K562 (cell line): Measurements from ENCODE around the gene WNK2. TPM values are rescaled to one million over a fixed set of nuclear protein-coding genes. Genes with fewer than 3 reads are reported as not detected.
A peak's percentile ranks its signal among the peaks of the same experiment; 100 is the strongest.

ENCODE experiments used
- ATAC-seq: fragments of 200-7000 bp; cut with Tn5 transposase; 3 replicates; pipeline ENCODE4 v1.9.1; 2020; ENCODE audit warnings: moderate library complexity
- BruUV-seq: library from RNA; stranded (reverse); fragments of 400-500 nt; replicated peaks from 2 replicates; lab custom pipeline; 2021; lab: Mats Ljungman, UMichigan
- CTCF ChIA-PET: fragments of 300-600 bp; formaldehyde crosslinking; extraction: SDS; loops from one replicate; lab custom pipeline; 2021; ENCODE audit warnings: low intra/inter-chr PET ratio; lab: Yijun Ruan, JAX
- POLR2A ChIA-PET: fragments of 300-600, 350-650 bp; sonication (Branson Sonifier 250); formaldehyde crosslinking; extraction: SDS; loops from one replicate; lab custom pipeline; 2021; ENCODE audit warnings: antibody characterized with exemption, inconsistent platforms; lab: Yijun Ruan, JAX
- DNase-seq, 4 experiments: peaks; one replicate each; pipeline versions ENCODE4 v3.0.0 to v3.0.0-alpha.2; 2011 to 2018; ENCODE audit warnings: low spot score in 3 of 4, mixed read lengths in 3 of 4; ENCODE audit errors: extremely low read depth in 1 of 4
- FAIRE-seq: peaks from 2 replicates; lab custom pipeline; 2011; peaks lifted over from hg19 to GRCh38; lab: Jason Lieb, UNC
- H2AFZ ChIP-seq: 2 replicates; pipeline ENCODE4 v1.6.0; 2011; ENCODE audit warnings: low read depth, low read length, control low read depth, inconsistent platforms
- H3K27ac ChIP-seq: fragments of 200-600 bp; 3 replicates; pipeline ENCODE4 v1.8.0; 2011; ENCODE audit warnings: low read depth, mild to moderate bottlenecking, control low read depth, inconsistent platforms, low read length, moderate library complexity, mixed read lengths; ENCODE audit errors: extremely low read depth
- H3K27me3 ChIP-seq, 2 experiments: fragments of 300-600 bp in 1 of 2; 2 replicates in 1 of 2; 3 replicates in 1 of 2; pipeline versions ENCODE4 v1.6.0 to v1.8.0; 2011; ENCODE audit warnings: inconsistent platforms in 2 of 2, low read length in 2 of 2, mild to moderate bottlenecking in 1 of 2, mixed read lengths in 1 of 2, moderate library complexity in 1 of 2; ENCODE audit not compliant: control insufficient read depth in 2 of 2, insufficient read depth in 2 of 2
- H3K36me3 ChIP-seq: fragments of 300-600 bp; 3 replicates; pipeline ENCODE4 v1.8.0; 2011; ENCODE audit warnings: mild to moderate bottlenecking, low read length, inconsistent platforms; ENCODE audit not compliant: control insufficient read depth, insufficient read depth
- H3K4me1 ChIP-seq, 2 experiments: fragments of 200-600 bp in 1 of 2; replicated peaks in 1 of 2; 2 replicates in 1 of 2; 3 replicates in 1 of 2; pipeline versions ENCODE4 v1.5.1 to v1.8.0; 2011; ENCODE audit warnings: inconsistent platforms in 2 of 2, low read length in 2 of 2, mild to moderate bottlenecking in 1 of 2, mixed read lengths in 1 of 2, moderate library complexity in 1 of 2; ENCODE audit not compliant: control insufficient read depth in 2 of 2, insufficient read depth in 2 of 2
- H3K4me2 ChIP-seq: 2 replicates; pipeline ENCODE4 v1.6.1; 2011; ENCODE audit warnings: low read length, control low read depth, inconsistent platforms, mixed read lengths; ENCODE audit not compliant: insufficient read depth
- H3K4me3 ChIP-seq: fragments of 200-600 bp; sonication (generic), shearing (Covaris generic); 2 replicates; pipeline ENCODE4 v1.5.1; 2016; ENCODE audit warnings: control low read depth, inconsistent platforms
- H3K79me2 ChIP-seq: fragments of 200-600 bp; 3 replicates; pipeline ENCODE4 v1.8.0; 2011; ENCODE audit warnings: low read length, inconsistent platforms; ENCODE audit not compliant: control insufficient read depth, insufficient read depth
- H3K9ac ChIP-seq, 2 experiments: 2 replicates each; pipeline versions ENCODE4 v1.6.0 to v1.6.1; 2011; ENCODE audit warnings: low read depth in 2 of 2, low read length in 2 of 2, control low read depth in 1 of 2, inconsistent platforms in 1 of 2, mild to moderate bottlenecking in 1 of 2, mixed read lengths in 1 of 2; ENCODE audit not compliant: insufficient read depth in 1 of 2
- H3K9me1 ChIP-seq: one replicate; pipeline ENCODE4 v1.6.0; 2011; ENCODE audit warnings: inconsistent platforms, mild to moderate bottlenecking, low read length, moderate library complexity; ENCODE audit not compliant: control insufficient read depth, insufficient read depth
- H3K9me3 ChIP-seq: replicated peaks from 2 replicates; pipeline ENCODE4 v1.5.1; 2011; ENCODE audit warnings: low read depth, low read length, inconsistent platforms; ENCODE audit not compliant: control insufficient read depth, insufficient read depth
- H4K20me1 ChIP-seq: replicated peaks from 2 replicates; pipeline ENCODE4 v1.6.1; 2011; ENCODE audit warnings: low read length, inconsistent platforms, mixed read lengths; ENCODE audit not compliant: control insufficient read depth, insufficient read depth
- GABPA ChIP-seq: fragments of 200-800 bp; sonication (Bioruptor generic); conservative IDR thresholded peaks from 2 replicates; pipeline ENCODE4 v1.6.1; 2016; ENCODE audit warnings: low read depth, missing genetic modification characterization, missing compliant biosample characterization
- KHSRP ChIP-seq: fragments of 450-650 bp; IDR thresholded peaks from 2 replicates; pipeline ENCODE4 v1.6.1; 2017
- RAD21 ChIP-seq, 2 experiments: fragments of 250-450 bp in 1 of 2; fragments of 450-650 bp in 1 of 2; sonication (Bioruptor Pico) in 1 of 2; formaldehyde crosslinking in 1 of 2; IDR thresholded peaks in 1 of 2; conservative IDR thresholded peaks in 1 of 2; 2 replicates each; pipeline versions ENCODE4 v1.4.0 to v1.8.0; 2020 to 2022; ENCODE audit warnings: mild to moderate bottlenecking in 2 of 2, moderate library complexity in 1 of 2
- SMARCB1 ChIP-seq: IDR thresholded peaks from 2 replicates; pipeline ENCODE4 v1.6.1; 2011; ENCODE audit warnings: improper control_type of control experiment, low read depth; ENCODE audit not compliant: insufficient read length
- YBX1 ChIP-seq: fragments of 450-650 bp; IDR thresholded peaks from 2 replicates; pipeline ENCODE4 v1.7.1; 2016; ENCODE audit warnings: mild to moderate bottlenecking
- ZBTB1 ChIP-seq: sonication (generic); formaldehyde crosslinking; IDR thresholded peaks from 2 replicates; pipeline ENCODE4 v1.8.1; 2023; ENCODE audit warnings: missing genetic modification reagents, low read depth, mild to moderate bottlenecking, borderline replicate concordance
- ZBTB17 ChIP-seq: fragments of 450-650 bp; formaldehyde crosslinking; IDR thresholded peaks from 2 replicates; pipeline ENCODE4 v1.4.0; 2020; ENCODE audit warnings: mild to moderate bottlenecking
- WGBS: fragments of 100-300 bp; shearing (Covaris generic); methylation state at CpG from one replicate; pipeline ENCODE4 v1.1.6; 2016; ENCODE audit warnings: low coverage, mixed read lengths; ENCODE audit not compliant: insufficient coverage; ENCODE audit errors: missing lambda C conversion rate; 5-methylcytosine and 5-hydroxymethylcytosine counted together
- in situ Hi-C: fragments of 300-500 bp; cut with MboI; formaldehyde crosslinking; loops from 4 replicates; pipeline ENCODE4 v1.15.0; 2018; ENCODE audit warnings: inconsistent platforms, mixed read lengths
- intact Hi-C: fragments of 100-400 bp; cut with micrococcal nuclease; formaldehyde crosslinking; loops from 2 replicates; pipeline ENCODE4 v1.14.2; 2022
- polyA plus RNA-seq, 8 experiments: library from polyadenylated mRNA; depleted of rRNA in 4 of 8; stranded (reverse) in 5 of 8; unstranded in 3 of 8; fragments of >200 nt; fragmentation: Nextera tagmentation in 2 of 8; fragmentation: Illumina TruSeq in 1 of 8; extraction: Ambion mirVana in 2 of 8; extraction: Trizol in 1 of 8; gene quantifications; 2 replicates each; pipeline versions ENCODE4 v1.2.1 to v1.2.3, GENCODE V29; 2011 to 2014; ENCODE audit warnings: inconsistent platforms in 1 of 8, missing spikeins in 1 of 8
- total RNA-seq, 7 experiments: library from RNA; depleted of rRNA in 6 of 7; stranded (reverse); fragments of >200 nt in 6 of 7; fragmentation: Illumina TruSeq in 2 of 7; extraction: Trizol in 2 of 7; gene quantifications; 2 replicates each; pipeline versions ENCODE4 v1.2.1 to v1.2.3, GENCODE V29; 2011 to 2021; ENCODE audit warnings: low replicate concordance in 1 of 7
- TF ChIP-seq, protein P1 (sequence below): fragments of 450-650 bp; IDR thresholded peaks from 2 replicates; pipeline ENCODE4 v1.6.1; 2017; ENCODE audit warnings: antibody characterized with exemption
- TF ChIP-seq, protein P2 (sequence below), 3 experiments: IDR thresholded peaks in 2 of 3; conservative IDR thresholded peaks in 1 of 3; 2 replicates each; pipeline ENCODE4 v1.5.1; 2011 to 2012; ENCODE audit warnings: low read length in 3 of 3, mild to moderate bottlenecking in 3 of 3, control low read depth in 2 of 3, improper control_type of control experiment in 1 of 3, inconsistent platforms in 1 of 3, low read depth in 1 of 3, mixed read lengths in 1 of 3, moderate library complexity in 1 of 3; ENCODE audit not compliant: insufficient read depth in 2 of 3

Gene WNK2
- total and polyA plus RNA-seq, 9 of the 15 experiments (the other 6 are each of a cell fraction or from before 2014, with no cell fraction given) = 0.36 to 3.3 (median 0.64) TPM; not detected in 2

DNA sequence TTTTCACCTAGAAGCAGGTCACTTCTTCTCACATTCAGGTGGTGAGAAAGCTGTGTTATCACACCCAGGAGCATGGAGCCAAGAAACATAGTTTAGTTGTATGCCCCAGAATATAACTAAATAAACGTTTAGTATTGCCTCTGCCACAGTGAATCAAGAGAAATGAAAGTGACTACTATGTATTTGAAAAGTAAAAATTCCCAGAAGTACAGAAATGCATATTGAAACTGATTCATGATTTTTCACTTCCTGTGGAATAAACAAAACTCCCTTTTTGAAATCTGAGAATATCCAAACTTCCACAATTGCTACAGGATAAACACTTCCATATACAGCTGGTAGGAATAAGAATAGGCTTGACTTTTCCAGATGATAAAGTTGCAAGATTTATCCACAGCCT lies 34.6 kb upstream of the WNK2 start (continued):
- TF ChIP-seq, protein P1, sequence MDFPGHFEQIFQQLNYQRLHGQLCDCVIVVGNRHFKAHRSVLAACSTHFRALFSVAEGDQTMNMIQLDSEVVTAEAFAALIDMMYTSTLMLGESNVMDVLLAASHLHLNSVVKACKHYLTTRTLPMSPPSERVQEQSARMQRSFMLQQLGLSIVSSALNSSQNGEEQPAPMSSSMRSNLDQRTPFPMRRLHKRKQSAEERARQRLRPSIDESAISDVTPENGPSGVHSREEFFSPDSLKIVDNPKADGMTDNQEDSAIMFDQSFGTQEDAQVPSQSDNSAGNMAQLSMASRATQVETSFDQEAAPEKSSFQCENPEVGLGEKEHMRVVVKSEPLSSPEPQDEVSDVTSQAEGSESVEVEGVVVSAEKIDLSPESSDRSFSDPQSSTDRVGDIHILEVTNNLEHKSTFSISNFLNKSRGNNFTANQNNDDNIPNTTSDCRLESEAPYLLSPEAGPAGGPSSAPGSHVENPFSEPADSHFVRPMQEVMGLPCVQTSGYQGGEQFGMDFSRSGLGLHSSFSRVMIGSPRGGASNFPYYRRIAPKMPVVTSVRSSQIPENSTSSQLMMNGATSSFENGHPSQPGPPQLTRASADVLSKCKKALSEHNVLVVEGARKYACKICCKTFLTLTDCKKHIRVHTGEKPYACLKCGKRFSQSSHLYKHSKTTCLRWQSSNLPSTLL = no peak
- TF ChIP-seq SMARCB1 = no peak
- no peak for TF ChIP-seq GABPA (tag)
- no peak for TF ChIP-seq ZBTB1 (CRISPR knock-in tag)
- no peak for TF ChIP-seq YBX1

DNA sequence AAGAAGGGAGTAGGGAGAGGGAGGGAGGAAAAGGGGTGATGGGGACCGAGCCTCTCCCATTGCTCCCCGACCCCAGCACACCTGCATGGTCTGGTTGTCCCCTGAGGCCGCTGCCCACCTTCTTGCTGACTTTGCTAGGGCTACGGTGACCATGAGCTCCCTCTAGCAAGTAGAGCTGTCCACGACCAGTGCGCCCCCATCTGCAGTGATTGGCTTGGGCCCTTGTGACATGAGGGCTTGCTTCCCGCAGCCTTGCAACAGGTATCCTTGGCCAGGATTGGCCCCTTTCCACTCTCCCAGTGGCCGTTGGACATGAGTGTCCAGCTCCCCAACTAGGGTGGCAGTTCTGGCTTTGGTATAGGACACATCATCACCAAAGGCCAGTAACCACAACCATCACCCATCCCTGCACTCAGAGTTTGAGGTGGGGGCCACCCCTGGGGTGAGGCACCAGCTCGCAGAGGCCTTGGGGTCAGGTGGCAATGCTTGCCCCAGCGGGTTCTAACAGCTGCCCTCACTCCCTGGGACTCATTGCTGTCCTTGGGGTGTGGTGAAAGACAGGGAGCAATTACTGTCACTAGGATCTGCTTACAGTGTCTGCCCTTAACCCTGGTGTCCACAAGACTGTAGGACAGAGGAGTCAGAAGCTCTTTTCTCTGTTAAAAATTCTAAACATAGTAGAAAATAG lies 32.7 kb upstream of the WNK2 start:
- Histone ChIP-seq H4K20me1 (0 out of 2 replicates have a peak, but pooled peaks cover 7% of the 10 kb centered on the region), H3K9me1 (no peaks in the 10 kb centered on the region), H3K27me3 (peaks cover 2 to 22% of the 10 kb centered on the region in 2 experiments; a peak in 4 of 5 replicates), H3K27ac (no peak overlapping the region), H3K36me3 (no peaks in the 10 kb centered on the region), H3K79me2 (no peaks in the 10 kb centered on the region), H3K9me3 (peaks cover 4% of the 10 kb centered on the region)
- ATAC-seq (no peak; the same call in 2 of the 3 replicates), DNase-seq (no peak)
- 1% methylated on average over 8 of the region's 10 CpGs for WGBS
- CTCF ChIA-PET = no interaction called here
- POLR2A ChIA-PET = no interaction called here
- TF ChIP-seq, protein P2, sequence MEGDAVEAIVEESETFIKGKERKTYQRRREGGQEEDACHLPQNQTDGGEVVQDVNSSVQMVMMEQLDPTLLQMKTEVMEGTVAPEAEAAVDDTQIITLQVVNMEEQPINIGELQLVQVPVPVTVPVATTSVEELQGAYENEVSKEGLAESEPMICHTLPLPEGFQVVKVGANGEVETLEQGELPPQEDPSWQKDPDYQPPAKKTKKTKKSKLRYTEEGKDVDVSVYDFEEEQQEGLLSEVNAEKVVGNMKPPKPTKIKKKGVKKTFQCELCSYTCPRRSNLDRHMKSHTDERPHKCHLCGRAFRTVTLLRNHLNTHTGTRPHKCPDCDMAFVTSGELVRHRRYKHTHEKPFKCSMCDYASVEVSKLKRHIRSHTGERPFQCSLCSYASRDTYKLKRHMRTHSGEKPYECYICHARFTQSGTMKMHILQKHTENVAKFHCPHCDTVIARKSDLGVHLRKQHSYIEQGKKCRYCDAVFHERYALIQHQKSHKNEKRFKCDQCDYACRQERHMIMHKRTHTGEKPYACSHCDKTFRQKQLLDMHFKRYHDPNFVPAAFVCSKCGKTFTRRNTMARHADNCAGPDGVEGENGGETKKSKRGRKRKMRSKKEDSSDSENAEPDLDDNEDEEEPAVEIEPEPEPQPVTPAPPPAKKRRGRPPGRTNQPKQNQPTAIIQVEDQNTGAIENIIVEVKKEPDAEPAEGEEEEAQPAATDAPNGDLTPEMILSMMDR (IDR thresholded peaks at IDR 0.05 in 2 of 3, conservative IDR thresholded peaks at IDR 0.05 in 1 of 3; ENCODE audit: insufficient read depth in 2 of 3, low read depth in 1 of 3, low read length in 3 of 3) = peak in 2 of 3 experiments; percentile 22 to 29; a peak in 2 of 6 replicates
- TF ChIP-seq ZBTB17 (CRISPR knock-in tag) (no peak), RAD21 (CRISPR knock-in tag; conservative IDR thresholded peaks at IDR 0.05 in 1 of 2, IDR thresholded peaks at IDR 0.05 in 1 of 2) (peak in 1 of 2 experiments; percentile 25; a peak in 2 of 4 replicates), KHSRP (no peak)
- TF ChIP-seq, all 486 proteins: peak for 2
- Histone ChIP-seq H3K9ac (no peak overlapping the region), H2AFZ (no peak overlapping the region), H3K4me2 (no peak overlapping the region), H3K4me1 (peaks cover 0 to 6% of the 10 kb centered on the region in 2 experiments; a peak in 2 of 5 replicates), H3K4me3 (no peak overlapping the region)
- no peak for FAIRE-seq
- intact Hi-C loops = loop anchor here (5.0 kb wide), 1 partner anchor 44 kb away; no protein-coding TSS in a partner anchor
- BruUV-seq = no TSS peak
- in situ Hi-C loops = no loop called here
